ENCODE measurements around the gene SLC25A1.

Gene SLC25A1

DNA sequence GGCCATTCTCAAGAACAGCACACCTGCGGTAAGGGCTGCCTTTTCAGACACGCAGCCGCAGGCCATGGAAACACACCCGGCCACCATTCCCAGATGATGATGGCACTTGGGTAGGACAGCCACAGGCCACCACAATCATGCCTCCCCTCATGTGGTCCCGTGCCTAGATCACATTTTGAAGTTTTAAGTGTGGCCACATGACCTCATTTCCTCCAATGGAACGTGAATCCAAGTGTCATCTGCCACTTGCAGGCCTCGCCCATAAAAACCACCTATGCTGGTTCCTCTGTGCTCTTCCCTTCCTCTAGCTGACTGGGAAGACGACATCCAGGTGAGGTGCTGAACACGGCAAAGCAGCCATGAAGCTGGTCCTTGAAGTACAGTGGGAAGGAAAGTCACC, 44.6 kb upstream of the SLC25A1 start:
- TF ChIP-seq, protein P1, sequence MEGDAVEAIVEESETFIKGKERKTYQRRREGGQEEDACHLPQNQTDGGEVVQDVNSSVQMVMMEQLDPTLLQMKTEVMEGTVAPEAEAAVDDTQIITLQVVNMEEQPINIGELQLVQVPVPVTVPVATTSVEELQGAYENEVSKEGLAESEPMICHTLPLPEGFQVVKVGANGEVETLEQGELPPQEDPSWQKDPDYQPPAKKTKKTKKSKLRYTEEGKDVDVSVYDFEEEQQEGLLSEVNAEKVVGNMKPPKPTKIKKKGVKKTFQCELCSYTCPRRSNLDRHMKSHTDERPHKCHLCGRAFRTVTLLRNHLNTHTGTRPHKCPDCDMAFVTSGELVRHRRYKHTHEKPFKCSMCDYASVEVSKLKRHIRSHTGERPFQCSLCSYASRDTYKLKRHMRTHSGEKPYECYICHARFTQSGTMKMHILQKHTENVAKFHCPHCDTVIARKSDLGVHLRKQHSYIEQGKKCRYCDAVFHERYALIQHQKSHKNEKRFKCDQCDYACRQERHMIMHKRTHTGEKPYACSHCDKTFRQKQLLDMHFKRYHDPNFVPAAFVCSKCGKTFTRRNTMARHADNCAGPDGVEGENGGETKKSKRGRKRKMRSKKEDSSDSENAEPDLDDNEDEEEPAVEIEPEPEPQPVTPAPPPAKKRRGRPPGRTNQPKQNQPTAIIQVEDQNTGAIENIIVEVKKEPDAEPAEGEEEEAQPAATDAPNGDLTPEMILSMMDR (IDR thresholded peaks at IDR 0.05; ENCODE audit: borderline replicate concordance, insufficient read depth, low read depth, low read length) = no peak
- no peak overlapping the region for H3K4me3 ChIP-seq (ENCODE audit: low read depth, low read length)

DNA sequence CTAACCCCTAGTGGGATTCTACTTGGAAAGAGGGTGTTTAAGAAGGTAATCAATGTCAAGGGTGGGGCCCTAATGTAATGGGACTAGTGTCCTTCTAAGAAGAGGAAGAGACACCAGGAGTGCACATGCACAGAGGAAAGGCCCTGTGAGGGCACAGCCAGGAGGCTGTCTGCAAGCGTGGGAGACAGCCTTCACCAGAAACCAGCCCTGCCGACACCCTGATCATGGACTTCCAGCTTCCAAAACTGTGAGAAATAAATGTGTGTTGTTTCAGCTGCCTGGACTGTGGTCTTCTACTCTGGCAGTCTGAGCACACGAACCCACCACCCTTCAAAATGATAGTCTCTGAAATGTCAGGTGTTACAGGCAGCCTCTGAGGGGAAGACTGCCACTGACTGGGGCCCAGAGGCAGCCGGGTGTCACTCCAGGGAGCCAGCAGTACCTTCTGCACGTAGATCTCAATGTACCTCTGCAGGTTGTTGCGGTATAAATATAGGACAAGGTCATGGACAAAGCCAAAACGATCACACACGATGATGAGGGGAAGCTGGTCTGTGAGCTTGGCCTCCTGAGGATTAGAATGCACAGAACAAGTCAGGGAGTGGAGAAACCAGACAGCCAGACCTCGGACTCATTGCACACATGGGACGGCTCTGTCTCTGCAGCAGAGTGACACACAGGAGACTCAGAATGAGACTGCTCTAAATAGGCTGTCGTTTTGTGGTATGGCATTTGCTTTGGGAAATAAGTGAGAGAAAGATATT, 43.9 kb upstream of the SLC25A1 start:
- TF ChIP-seq, protein P1 (IDR thresholded peaks at IDR 0.05; ENCODE audit: borderline replicate concordance, insufficient read depth, low read depth, low read length) = no peak
- no peak overlapping the region for H3K4me3 ChIP-seq (ENCODE audit: low read depth, low read length)

DNA sequence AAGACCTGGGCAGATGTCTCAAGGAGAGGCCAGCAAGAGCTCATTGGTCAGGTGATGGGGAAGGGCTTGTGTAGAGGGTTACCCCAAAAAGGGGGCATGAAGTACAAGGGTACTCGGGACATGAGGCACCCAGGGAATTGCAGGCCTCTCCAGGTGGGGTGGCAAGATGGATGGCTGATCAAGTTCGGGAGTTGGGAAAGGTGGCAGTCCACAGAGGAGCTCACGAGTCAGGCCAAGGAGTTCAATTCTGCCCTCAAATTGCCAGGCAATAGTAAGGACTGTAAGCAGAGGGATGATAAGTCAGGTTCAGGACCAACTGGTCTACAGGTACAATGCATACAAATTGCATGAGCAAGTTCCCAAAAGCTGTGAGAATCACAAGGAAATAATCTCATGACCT, 42.3 kb upstream of the SLC25A1 start:
- H3K4me3 ChIP-seq (ENCODE audit: low read depth, low read length) = no peak overlapping the region
- TF ChIP-seq, protein P1 (IDR thresholded peaks at IDR 0.05; ENCODE audit: borderline replicate concordance, insufficient read depth, low read depth, low read length) = no peak

DNA sequence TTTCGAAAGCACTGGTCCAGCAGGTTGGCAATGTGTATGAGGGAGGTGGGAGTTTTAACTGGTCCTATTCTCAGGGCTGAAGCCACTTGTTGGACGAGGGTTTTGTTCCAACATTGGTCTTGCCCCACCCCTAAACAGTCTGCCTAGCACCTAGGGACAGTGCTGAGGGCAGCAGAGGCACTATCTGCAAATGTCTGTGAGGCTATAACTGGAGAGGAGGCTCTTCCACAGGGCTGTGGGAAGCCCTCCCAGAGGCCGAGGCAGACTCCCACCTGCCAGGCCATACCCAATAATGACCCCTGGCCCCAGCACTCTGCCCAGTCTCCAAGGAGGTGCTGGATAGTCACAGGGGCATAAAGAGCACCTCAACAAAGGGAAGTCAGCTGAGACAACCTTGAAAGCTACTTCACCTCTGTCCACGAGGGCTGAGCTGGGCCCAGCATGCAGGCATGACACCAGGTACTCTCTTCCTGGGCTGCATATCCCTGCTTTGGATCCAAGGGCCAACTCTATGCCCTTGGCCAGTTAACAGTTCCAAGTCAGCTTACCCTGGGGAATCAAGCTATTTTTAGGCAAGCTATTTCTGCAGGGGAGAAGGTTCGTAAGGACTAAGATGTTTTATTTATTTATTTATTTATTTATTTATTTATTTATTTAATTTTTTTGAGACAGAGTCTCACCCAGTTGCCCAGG, 40.2 kb upstream of the SLC25A1 start:
- H3K4me3 ChIP-seq (ENCODE audit: low read depth, low read length) = no peak overlapping the region
- TF ChIP-seq, protein P1 (IDR thresholded peaks at IDR 0.05; ENCODE audit: borderline replicate concordance, insufficient read depth, low read depth, low read length) = no peak

DNA sequence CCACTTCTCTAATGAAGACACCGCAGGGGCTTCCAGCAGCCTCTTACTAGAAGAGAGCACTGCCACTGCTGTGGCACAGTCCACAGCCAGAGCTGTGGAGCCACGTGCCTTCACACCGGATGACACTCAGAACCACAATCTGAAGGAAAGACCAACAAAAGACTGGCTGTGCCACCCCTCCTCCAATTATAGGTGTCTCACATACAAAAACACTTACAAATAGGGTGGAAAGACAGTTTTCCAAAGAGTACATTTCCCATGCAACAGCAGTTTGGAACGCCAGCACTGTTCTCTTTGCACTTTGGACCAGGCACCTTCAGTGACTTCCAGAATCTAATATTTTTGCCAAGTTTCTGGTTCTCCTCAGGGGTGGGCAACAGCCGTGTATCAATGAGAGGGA, 38.0 kb upstream of the SLC25A1 start:
- TF ChIP-seq, protein P1 (IDR thresholded peaks at IDR 0.05; ENCODE audit: borderline replicate concordance, insufficient read depth, low read depth, low read length) = no peak
- no peak overlapping the region for H3K4me3 ChIP-seq (ENCODE audit: low read depth, low read length)

DNA sequence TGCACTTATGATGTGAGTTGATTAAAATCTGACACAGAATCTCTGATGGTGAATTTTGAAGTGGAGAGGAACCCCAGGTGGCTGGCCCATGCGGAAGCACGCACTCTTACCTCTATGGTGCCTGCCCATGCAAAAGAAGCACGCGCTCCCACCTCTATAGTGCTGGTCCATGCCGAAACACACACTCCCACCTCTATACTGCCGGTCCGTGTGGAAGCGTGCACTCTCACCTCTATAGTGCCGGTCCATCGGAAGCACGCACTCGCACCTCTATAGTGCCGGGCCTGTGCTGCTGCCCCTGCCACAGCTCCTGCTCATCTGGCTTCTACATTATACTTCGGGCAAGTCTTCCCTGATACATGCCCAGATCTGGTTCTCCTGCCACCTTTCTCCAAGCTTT, 36.8 kb upstream of the SLC25A1 start:
- TF ChIP-seq, protein P1 (IDR thresholded peaks at IDR 0.05; ENCODE audit: borderline replicate concordance, insufficient read depth, low read depth, low read length) = no peak

DNA sequence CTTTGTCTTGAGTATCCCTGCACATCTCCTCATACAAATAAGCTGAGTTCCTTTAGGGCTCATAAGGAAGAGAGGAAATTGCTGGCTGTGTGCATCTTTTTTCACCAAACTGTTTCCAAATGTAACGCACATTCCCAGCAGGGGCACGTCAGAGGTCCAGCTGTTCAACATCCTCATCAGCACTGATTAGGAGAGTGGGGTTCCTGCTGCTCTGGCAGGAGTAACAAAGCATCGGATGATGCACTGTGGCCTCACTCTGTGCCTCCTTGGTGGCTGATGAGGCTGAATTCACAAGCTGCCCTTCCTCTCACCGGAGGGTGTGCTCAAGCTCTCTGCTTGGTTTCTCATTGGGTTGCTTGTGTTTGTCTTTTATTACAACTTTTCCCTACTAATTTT, 35.5 kb upstream of the SLC25A1 start:
- no peak overlapping the region for H3K4me3 ChIP-seq (ENCODE audit: low read depth, low read length)
- TF ChIP-seq, protein P1 (IDR thresholded peaks at IDR 0.05; ENCODE audit: borderline replicate concordance, insufficient read depth, low read depth, low read length) = no peak

More for the DNA sequence above, 36.8 kb upstream of the SLC25A1 start:
- no peak overlapping the region for H3K4me3 ChIP-seq (ENCODE audit: low read depth, low read length)

All from GM12875 (cell line).